ENCODE results near the gene ASB7.

ASB7 gene

GRCh38 chr15:100687582-100688141, 85.3 kb downstream of the ASB7 start:
- no peak for DNase-seq

GRCh38 chr15:100688549-100689120, 86.2 kb downstream of the ASB7 start:
- no peak for DNase-seq

GRCh38 chr15:100689131-100689899, 86.9 kb downstream of the ASB7 start:
- DNase-seq = no peak

- DNase-seq = no peak
These were observed 87.8 kb downstream of the ASB7 start for GRCh38 chr15:100690032-100690794.

GRCh38 chr15:100690795-100691158, 88.4 kb downstream of the ASB7 start:
- DNase-seq = no peak

GRCh38 chr15:100691321-100691720, 88.9 kb downstream of the ASB7 start:
- DNase-seq = no peak

GRCh38 chr15:100692246-100692645, 89.9 kb downstream of the ASB7 start:
- DNase-seq = no peak

- DNase-seq = no peak
These were observed 90.3 kb downstream of the ASB7 start for GRCh38 chr15:100692671-100693070.

- DNase-seq = no peak
These were observed 91.1 kb downstream of the ASB7 start for GRCh38 chr15:100693451-100693850.

- DNase-seq = no peak
These were observed 92.1 kb downstream of the ASB7 start for GRCh38 chr15:100694381-100695021.

- DNase-seq = no peak
These were observed 92.7 kb downstream of the ASB7 start for GRCh38 chr15:100695048-100695447.

GRCh38 chr15:100696452-100696851, 94.1 kb downstream of the ASB7 start:
- no peak for DNase-seq

All from activated CD4-positive, alpha-beta T cell treated with anti-CD3 and anti-CD28 coated beads, Interleukin-2, amount 50 U/mL, for 48 hours (primary cell).